K562 (cell line): Measurements from ENCODE around the gene LMLN. TPM values are rescaled to one million over a fixed set of nuclear protein-coding genes. Genes with fewer than 3 reads are reported as not detected.

Experiments
- ATF7 ChIP-seq: fragments of 450-650 bp; IDR thresholded peaks from 2 replicates; pipeline ENCODE4 v1.7.1; 2014; ENCODE audit warnings: mild to moderate bottlenecking, moderate library complexity
- CEBPB ChIP-seq: fragments of 450-650 bp; IDR thresholded peaks from 2 replicates; pipeline ENCODE4 v1.6.1; 2016; ENCODE audit warnings: missing genetic modification characterization, missing compliant biosample characterization
- GABPB2 ChIP-seq: fragments of 250-450 bp; sonication (Bioruptor Pico); conservative IDR thresholded peaks from 2 replicates; pipeline ENCODE4 v1.5.1; 2021; ENCODE audit warnings: mild to moderate bottlenecking
- HDGF ChIP-seq: fragments of 450-650 bp; IDR thresholded peaks from 2 replicates; pipeline ENCODE4 v1.6.1; 2016
- NFE2 ChIP-seq: IDR thresholded peaks from 2 replicates; pipeline ENCODE4 v1.6.1; 2014; ENCODE audit warnings: antibody characterized with exemption, low read depth
- U2AF1 ChIP-seq: fragments of 200-400 bp; formaldehyde crosslinking; optimal IDR thresholded peaks from 2 replicates; pipeline ENCODE3; 2017; ENCODE audit warnings: mild to moderate bottlenecking, low read depth, low read length, moderate library complexity
- ZNF41 ChIP-seq: fragments of 250-450 bp; sonication (Bioruptor Pico); conservative IDR thresholded peaks from 2 replicates; pipeline ENCODE4 v1.4.0; 2020; ENCODE audit warnings: mild to moderate bottlenecking
- polyA plus RNA-seq, 8 experiments: library from polyadenylated mRNA; depleted of rRNA in 4 of 8; stranded (reverse) in 5 of 8; unstranded in 3 of 8; fragments of >200 nt; fragmentation: Nextera tagmentation in 2 of 8; fragmentation: Illumina TruSeq in 1 of 8; extraction: Ambion mirVana in 2 of 8; extraction: Trizol in 1 of 8; gene quantifications; 2 replicates each; pipeline versions ENCODE4 v1.2.1 to v1.2.3, GENCODE V29; 2011 to 2014; ENCODE audit warnings: inconsistent platforms in 1 of 8, missing spikeins in 1 of 8
- total RNA-seq, 7 experiments: library from RNA; depleted of rRNA in 6 of 7; stranded (reverse); fragments of >200 nt in 6 of 7; fragmentation: Illumina TruSeq in 2 of 7; extraction: Trizol in 2 of 7; gene quantifications; 2 replicates each; pipeline versions ENCODE4 v1.2.1 to v1.2.3, GENCODE V29; 2011 to 2021; ENCODE audit warnings: low replicate concordance in 1 of 7
- TF ChIP-seq, protein P1 (sequence below), 2 experiments: fragments of 450-650 bp in 1 of 2; sonication (generic) in 1 of 2; formaldehyde crosslinking in 1 of 2; IDR thresholded peaks; 2 replicates each; pipeline versions ENCODE4 v1.7.1 to v1.9.0; 2016 to 2022; ENCODE audit warnings: inconsistent platforms in 1 of 2, mild to moderate bottlenecking in 1 of 2, missing genetic modification reagents in 1 of 2
- TF ChIP-seq, protein P2 (sequence below): fragments of 450-650 bp; formaldehyde crosslinking; IDR thresholded peaks from 2 replicates; pipeline ENCODE4 v1.4.0; 2022; ENCODE audit warnings: missing genetic modification characterization
- TF ChIP-seq, protein P3 (sequence below): fragments of 450-650 bp; formaldehyde crosslinking; IDR thresholded peaks from 2 replicates; pipeline ENCODE4 v1.4.0; 2020; ENCODE audit warnings: mild to moderate bottlenecking, moderate library complexity
- TF ChIP-seq, protein P4 (sequence below): fragments of 450-650 bp; formaldehyde crosslinking; IDR thresholded peaks from 2 replicates; pipeline ENCODE4 v1.4.0; 2020; ENCODE audit warnings: mild to moderate bottlenecking, moderate library complexity
- TF ChIP-seq, protein P5 (sequence below): fragments of 450-650 bp; formaldehyde crosslinking; IDR thresholded peaks from 2 replicates; pipeline ENCODE4 v1.4.0; 2020; ENCODE audit warnings: mild to moderate bottlenecking, mixed read lengths

Gene LMLN
- total and polyA plus RNA-seq, 9 of the 15 experiments (the other 6 are each of a cell fraction or from before 2014, with no cell fraction given) = 2.2 to 15.9 (median 6.9) TPM

DNA sequence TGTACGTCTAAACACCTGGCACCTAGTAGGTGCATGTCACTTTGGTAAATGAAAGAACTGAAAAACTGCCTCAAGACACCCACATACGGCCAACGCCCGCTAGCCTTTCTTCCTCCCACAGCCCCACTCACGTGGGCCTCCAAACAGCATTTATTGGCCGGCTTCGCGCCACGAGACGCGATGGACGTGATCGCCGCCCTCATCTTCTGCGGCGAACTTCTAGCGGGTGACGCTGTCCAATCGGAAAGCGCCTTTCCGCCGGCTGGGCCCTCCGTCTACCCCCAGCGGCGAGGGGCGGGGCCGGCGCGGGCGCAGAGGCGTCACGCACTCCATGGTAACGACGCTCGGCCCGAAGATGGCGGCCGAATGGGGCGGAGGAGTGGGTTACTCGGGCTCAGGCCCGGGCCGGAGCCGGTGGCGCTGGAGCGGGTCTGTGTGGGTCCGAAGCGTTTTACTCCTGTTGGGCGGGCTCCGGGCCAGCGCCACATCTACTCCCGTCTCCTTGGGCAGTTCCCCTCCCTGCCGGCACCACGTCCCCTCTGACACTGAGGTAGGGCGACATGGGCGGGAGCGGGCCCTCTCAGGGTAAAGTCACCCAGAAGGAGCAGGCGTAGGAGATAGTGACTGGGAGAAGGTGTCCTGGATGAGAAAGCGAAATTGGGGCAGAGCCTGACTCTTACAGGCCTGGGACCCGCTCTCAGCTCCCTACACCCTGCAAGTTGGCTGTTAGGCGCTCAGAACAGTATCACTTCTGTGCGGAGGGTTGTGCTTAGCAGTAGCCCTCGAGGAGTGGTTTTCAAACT, at the start of gene LMLN (continued):
- TF ChIP-seq, protein P1, sequence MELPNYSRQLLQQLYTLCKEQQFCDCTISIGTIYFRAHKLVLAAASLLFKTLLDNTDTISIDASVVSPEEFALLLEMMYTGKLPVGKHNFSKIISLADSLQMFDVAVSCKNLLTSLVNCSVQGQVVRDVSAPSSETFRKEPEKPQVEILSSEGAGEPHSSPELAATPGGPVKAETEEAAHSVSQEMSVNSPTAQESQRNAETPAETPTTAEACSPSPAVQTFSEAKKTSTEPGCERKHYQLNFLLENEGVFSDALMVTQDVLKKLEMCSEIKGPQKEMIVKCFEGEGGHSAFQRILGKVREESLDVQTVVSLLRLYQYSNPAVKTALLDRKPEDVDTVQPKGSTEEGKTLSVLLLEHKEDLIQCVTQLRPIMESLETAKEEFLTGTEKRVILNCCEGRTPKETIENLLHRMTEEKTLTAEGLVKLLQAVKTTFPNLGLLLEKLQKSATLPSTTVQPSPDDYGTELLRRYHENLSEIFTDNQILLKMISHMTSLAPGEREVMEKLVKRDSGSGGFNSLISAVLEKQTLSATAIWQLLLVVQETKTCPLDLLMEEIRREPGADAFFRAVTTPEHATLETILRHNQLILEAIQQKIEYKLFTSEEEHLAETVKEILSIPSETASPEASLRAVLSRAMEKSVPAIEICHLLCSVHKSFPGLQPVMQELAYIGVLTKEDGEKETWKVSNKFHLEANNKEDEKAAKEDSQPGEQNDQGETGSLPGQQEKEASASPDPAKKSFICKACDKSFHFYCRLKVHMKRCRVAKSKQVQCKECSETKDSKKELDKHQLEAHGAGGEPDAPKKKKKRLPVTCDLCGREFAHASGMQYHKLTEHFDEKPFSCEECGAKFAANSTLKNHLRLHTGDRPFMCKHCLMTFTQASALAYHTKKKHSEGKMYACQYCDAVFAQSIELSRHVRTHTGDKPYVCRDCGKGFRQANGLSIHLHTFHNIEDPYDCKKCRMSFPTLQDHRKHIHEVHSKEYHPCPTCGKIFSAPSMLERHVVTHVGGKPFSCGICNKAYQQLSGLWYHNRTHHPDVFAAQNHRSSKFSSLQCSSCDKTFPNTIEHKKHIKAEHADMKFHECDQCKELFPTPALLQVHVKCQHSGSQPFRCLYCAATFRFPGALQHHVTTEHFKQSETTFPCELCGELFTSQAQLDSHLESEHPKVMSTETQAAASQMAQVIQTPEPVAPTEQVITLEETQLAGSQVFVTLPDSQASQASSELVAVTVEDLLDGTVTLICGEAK (IDR thresholded peaks at IDR 0.05) = no peak
- TF ChIP-seq, protein P1 (CRISPR knock-in tag; IDR thresholded peaks at IDR 0.05) = no peak
- no peak for TF ChIP-seq U2AF1
- peak; percentile 80 for TF ChIP-seq ATF7
- TF ChIP-seq HDGF = no peak
- TF ChIP-seq, protein P2, sequence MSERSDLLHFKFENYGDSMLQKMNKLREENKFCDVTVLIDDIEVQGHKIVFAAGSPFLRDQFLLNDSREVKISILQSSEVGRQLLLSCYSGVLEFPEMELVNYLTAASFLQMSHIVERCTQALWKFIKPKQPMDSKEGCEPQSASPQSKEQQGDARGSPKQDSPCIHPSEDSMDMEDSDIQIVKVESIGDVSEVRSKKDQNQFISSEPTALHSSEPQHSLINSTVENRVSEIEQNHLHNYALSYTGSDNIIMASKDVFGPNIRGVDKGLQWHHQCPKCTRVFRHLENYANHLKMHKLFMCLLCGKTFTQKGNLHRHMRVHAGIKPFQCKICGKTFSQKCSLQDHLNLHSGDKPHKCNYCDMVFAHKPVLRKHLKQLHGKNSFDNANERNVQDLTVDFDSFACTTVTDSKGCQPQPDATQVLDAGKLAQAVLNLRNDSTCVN (CRISPR knock-in tag) = no peak
- TF ChIP-seq, protein P3, sequence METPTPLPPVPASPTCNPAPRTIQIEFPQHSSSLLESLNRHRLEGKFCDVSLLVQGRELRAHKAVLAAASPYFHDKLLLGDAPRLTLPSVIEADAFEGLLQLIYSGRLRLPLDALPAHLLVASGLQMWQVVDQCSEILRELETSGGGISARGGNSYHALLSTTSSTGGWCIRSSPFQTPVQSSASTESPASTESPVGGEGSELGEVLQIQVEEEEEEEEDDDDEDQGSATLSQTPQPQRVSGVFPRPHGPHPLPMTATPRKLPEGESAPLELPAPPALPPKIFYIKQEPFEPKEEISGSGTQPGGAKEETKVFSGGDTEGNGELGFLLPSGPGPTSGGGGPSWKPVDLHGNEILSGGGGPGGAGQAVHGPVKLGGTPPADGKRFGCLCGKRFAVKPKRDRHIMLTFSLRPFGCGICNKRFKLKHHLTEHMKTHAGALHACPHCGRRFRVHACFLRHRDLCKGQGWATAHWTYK = no peak
- TF ChIP-seq, protein P4, sequence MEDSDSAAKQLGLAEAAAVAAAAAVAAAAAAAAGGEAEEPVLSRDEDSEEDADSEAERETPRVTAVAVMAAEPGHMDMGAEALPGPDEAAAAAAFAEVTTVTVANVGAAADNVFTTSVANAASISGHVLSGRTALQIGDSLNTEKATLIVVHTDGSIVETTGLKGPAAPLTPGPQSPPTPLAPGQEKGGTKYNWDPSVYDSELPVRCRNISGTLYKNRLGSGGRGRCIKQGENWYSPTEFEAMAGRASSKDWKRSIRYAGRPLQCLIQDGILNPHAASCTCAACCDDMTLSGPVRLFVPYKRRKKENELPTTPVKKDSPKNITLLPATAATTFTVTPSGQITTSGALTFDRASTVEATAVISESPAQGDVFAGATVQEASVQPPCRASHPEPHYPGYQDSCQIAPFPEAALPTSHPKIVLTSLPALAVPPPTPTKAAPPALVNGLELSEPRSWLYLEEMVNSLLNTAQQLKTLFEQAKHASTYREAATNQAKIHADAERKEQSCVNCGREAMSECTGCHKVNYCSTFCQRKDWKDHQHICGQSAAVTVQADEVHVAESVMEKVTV (CRISPR knock-in tag) = no peak
- no peak for TF ChIP-seq NFE2
- no peak for TF ChIP-seq ZNF41 (CRISPR knock-in tag)
- TF ChIP-seq GABPB2 (CRISPR knock-in tag) = no peak
- TF ChIP-seq, protein P5, sequence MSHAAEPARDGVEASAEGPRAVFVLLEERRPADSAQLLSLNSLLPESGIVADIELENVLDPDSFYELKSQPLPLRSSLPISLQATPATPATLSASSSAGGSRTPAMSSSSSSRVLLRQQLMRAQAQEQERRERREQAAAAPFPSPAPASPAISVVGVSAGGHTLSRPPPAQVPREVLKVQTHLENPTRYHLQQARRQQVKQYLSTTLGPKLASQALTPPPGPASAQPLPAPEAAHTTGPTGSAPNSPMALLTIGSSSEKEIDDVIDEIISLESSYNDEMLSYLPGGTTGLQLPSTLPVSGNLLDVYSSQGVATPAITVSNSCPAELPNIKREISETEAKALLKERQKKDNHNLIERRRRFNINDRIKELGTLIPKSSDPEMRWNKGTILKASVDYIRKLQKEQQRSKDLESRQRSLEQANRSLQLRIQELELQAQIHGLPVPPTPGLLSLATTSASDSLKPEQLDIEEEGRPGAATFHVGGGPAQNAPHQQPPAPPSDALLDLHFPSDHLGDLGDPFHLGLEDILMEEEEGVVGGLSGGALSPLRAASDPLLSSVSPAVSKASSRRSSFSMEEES = 0 out of 2 replicates have a peak, but pooled peaks have one; percentile 11
- no peak for TF ChIP-seq CEBPB
